Activated CD4-positive, alpha-beta T cell treated with anti-CD3 and anti-CD28 coated beads for 48 hours (primary cell): ENCODE results near the gene MVB12B.
"Not testable (repeated sequence)": the region's sequence is repeated elsewhere in the genome, so short reads cannot be mapped to it uniquely, and the experiment has no call there.

Experiments
- DNase-seq: peaks from one replicate; pipeline ENCODE4 v3.0.0-alpha.2; 2020

The MVB12B gene

GRCh38 chr9:126457890-126458289, 131.3 kb downstream of the MVB12B start:
- no peak for DNase-seq

- DNase-seq, result no peak
Measured at GRCh38 chr9:126459126-126459525, 132.5 kb downstream of the MVB12B start.

- no peak for DNase-seq
Measured at GRCh38 chr9:126459546-126459945, 132.9 kb downstream of the MVB12B start.

DNA sequence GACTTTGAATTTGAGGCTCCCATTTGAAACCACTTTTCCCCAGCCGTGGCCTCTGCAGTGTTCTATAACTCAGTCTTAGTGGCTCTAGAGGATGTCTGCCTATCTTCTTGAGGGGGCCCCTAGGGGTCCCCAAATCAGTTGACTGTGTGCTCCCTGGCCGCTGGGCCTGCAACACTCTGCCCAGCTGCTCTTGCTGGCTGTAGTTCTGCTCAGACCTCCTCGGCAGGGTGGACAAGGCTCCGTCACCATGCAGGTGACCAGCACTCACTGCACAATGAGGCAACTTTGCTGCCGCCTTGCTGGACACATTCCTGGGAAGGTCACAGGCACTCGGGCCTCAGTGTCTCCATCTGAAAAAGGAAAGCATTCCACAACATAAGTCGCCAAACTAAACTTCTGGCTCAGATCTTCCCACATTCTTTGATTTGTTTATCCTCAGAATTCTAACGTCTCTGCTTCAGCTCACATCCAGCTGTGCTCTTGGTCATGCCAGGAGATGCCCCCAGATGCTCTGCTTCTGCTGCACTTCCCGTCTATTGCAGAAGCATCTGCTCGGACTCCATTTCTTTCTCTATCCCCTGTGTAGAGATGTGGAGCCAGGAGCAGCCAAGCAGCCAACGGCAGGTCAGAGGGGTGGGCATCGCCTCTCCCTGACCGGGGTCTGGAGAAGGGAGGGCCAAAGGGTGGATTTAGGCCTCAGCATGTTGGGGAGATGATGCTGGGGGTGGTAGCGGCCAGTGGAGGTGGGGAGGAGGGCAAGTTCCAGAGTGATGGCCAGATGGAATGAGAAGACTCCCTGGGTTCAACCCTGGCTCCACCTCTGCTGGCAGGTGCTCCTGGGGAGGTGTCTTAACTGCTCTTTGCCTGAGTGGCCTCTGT, 133.6 kb downstream of the MVB12B start:
- DNase-seq, result no peak

DNA sequence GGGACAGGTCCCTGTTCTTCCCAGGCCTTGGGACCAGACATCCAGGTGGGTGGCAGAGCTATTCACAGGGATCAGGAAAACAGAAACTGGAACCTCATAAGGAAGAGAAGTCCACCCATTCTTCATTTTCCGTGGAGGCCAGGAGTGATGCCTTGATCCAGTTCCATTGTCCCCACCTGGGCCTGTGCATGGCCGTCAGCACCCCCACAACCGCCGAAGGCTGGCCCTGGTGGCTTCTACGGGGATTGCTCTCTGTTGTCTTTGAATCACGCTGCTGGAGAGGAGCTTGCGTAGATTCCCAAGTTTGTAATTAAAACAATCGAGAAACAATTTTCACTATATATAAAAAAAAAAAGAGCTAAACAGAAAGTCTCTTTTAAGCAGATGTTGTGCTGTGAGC, 134.4 kb downstream of the MVB12B start:
- DNase-seq, result no peak

GRCh38 chr9:126461608-126462007, 135.0 kb downstream of the MVB12B start:
- no peak for DNase-seq

- no peak for DNase-seq
Measured at GRCh38 chr9:126462617-126463016, 136.0 kb downstream of the MVB12B start.

DNA sequence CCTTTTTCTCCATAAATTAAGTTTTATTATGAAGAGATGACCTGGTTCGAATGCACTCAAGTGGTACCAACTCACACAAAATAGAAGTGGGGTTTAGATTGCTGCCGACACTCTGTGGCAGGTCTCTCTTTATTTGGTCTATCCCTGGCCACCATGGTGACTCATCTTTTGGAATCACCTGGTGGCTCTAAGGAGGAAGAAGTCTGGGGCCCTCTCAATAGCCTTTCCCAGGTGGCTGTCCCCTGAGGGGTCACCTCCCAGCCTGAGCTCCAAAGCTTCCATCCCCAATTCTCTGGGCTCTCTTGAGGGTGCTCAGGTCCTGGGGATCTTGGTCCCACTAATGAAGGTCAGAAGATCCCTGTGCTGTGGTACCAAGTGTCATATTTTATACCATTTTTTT, 136.8 kb downstream of the MVB12B start:
- DNase-seq, result no peak

DNA sequence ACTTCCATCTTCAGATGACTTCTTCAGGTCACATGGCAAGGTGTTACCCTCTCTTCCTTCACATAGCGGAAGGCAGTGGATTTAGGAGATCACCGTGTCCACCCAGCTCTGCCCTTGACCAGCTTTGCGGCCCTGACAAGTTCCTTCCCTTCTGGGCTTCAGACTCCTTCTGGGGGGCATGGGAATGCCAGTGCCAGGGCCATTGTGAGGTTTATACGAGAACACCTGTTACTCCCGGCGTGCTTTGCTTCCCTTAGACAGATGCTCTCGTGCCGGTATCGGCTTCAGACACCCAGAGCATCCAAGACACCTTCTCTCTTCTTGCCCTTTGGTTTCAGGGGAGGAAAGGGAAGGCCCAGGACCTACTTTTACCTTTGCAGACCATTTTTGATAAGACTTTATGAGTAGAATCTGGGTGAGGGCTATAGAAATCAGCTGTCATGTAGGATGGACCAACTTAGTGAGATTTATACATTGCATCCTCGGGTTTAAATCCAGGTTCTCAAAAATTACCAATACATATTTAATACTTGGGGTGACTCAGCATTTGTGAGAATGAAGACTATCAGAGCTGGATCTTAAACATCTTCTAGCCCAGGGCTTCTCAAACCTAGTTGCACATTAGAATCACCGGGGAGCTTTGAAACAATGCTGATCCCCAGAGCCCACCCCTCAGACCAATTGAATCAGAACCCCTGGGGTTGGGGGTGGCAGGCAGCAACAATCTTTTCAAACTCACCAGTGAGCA, 138.2 kb downstream of the MVB12B start:
- no peak for DNase-seq

DNA sequence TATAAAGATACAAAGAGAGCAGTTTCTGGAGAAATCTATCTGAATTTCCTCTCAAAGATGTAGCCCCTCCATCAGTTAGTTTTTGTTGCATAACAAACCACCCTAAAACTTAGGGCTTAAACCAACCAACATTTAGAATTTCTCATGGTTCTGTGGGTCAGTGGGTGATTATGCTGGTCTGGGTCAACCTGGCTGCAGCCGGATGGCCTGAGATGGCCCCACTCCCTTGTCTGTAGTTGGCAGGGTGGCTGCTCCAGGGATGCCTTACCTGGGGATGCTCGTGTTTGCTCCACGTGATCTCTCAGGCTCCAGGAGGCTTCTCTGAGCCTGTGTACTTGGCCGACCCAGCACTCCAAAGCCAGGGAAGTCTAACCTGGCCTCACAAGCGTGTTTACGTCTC, 139.3 kb downstream of the MVB12B start:
- DNase-seq, result no peak

DNA sequence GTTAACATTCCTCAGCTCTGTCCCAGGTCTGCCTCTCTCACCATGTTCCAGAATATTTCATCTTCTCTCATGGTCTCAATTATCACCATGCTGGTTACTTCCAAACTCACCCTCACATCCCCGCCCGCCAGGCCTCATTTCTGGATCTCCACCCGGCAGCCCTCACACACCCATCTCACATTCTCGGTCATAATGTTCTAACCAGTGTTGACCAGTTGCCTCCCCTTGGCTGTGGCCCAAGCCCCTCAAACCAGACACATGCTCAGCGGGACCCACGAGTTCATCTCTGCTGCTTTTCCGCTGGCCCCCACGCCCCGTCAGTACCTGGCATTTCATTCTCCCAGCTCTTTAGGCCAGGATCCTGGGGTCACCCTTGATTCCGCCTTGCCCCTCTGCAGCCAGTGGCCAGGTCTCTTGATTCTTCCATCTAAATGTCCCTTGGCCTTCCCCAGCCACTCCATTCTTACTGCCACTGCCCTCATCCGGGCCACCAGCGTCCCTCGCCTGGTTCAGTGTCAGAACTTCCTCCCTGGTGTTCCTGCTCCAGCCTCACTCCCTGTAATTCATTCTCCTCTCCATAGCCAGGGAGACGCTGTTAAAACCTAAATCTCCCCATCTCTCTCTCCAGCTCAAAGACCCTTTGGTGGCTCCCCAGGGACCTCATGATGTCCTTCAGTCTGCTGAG, 141.7 kb downstream of the MVB12B start:
- no peak for DNase-seq

- no peak for DNase-seq
Measured at GRCh38 chr9:126470241-126470993, 143.8 kb downstream of the MVB12B start.

DNA sequence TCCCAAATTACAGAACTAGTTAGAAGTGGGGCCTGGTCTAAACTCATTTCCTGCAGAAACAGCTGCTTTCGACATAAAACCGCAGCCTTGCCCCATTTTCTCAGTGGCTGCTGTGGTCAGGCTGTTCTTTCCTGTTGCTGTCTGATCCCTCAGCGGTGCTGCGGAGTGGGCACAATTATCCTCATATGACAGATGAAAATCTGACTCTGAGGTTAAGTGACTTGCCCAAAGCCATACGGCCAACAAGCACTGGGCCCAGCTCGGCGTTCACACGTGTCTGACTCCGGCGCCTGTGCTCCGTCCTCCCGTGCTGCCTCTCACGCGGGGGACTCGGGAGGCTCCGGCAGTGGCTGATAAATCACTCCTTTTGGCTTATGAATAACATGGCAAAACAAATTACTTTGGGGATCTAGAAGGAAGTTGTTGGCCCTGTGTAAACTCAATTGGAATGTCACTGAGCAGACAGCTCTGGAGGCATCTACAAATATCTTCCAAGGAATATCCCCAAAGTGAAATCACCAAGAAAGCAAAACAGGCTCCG, 144.5 kb downstream of the MVB12B start:
- DNase-seq, result peak; percentile 85

GRCh38 chr9:126472198-126472947, 145.7 kb downstream of the MVB12B start:
- DNase-seq, result no peak

GRCh38 chr9:126472948-126473298, 146.3 kb downstream of the MVB12B start:
- no peak for DNase-seq

- DNase-seq, result no peak
Measured at GRCh38 chr9:126474206-126474765, 147.7 kb downstream of the MVB12B start.

DNA sequence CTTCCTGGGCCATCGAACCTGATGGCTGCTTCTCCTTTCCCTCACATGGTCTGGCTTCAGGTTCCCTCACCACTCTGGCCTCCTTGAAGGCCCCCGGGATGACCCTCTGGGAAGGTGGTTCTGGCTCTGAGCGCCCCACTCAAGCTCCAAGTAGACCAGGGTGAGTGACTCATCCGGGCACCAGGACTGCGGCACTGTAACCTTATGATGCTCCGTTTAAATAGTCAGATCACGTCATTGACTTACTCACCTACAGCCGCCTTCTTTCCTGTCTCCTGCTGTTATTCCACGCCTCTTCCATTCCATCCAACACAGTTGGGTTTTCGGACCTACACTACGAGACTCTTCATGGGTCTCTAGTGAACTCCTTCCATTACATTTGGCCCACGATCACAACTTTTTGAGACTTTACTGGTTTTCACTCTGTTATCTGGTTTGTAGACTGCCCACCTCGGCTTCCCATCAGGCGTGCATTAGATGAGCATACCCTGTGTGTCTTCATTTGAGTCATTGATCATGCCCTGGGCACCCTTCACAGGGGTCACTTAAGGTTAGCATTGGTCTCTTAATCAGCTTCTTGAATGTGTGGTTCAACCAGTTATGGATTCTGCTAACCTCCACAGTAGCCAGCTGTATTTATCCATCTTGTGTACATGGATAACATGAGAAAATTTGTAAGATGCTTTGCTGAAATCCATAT, 148.3 kb downstream of the MVB12B start:
- DNase-seq, result no peak

DNA sequence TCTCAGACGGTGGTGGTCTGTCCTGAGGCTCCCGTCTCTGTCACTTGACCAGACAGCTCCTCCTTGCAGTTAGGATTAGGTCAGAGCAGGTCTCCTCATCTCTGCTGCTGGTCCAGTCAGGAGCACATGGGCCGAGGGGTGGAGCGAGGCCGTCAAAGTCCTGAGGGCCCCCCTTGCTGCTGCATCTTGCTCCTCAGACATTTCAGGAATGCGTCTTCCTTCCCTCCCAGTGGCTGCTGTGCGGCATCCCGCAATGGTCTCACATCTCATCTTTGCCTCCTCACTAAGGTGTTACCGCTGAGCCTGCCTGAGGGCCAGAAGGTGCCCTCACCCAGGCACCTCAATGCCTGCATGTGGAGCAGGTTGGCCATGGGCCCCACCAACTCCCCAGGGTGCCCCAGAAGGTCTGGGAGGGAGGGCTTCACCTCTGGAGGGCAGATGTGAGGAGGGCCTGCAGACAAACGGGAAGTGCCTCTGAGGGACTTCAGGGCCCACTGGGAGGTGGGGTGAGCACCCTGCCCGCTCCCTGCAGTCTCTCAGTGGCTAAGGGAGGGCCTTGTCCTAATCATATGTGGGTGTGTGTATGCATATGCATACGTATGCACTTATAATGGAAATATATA, 149.4 kb downstream of the MVB12B start:
- DNase-seq, result no peak

- not testable (repeated sequence) for DNase-seq
Measured at GRCh38 chr9:126477432-126477831, 150.8 kb downstream of the MVB12B start.

DNA sequence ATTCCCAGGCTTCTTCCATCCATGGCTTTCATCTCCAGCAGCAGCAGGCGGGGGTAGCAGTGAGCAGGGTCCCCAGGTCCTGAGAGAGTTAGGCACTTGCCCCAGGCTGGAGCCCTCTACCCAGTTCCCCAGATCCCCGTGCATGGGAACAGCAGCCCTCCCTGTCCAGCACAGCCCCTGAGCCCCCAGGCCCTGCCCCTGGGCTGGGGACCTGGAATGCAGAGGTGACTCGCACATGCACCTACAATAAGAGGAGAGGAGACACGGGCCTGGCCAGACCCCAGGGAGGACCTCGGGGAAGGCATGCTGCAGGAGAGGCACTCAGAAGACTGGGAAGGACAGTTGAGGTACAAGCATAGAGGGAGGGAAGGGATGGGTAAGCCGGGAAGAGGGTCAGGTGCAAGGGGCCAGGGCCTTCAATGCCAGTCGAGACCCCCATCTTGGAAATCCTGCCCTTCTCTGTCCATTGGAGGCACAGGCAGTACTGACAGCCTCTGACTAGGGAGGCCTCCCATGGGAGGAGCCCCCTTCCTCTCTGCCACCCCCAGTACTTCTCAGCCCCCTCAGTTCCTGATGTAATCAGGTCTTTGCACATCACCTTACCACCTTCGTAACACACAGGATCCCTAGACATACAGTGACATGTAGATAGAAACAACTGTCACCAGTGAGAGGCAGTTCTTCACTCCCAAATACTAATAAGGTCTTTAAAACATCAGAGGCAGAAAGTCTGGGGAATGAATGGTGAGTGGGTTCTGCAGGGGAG, 151.8 kb downstream of the MVB12B start:
- no peak for DNase-seq
